Endodermal cell (in vitro differentiated cells): ENCODE results near the gene MRRF. TPM values are rescaled to one million over a fixed set of nuclear protein-coding genes. Genes with fewer than 3 reads are reported as not detected.

Experiments
- DNase-seq: peaks from one replicate; pipeline ENCODE4 v3.0.0-alpha.2; 2017
- H3K27ac ChIP-seq: 2 replicates; pipeline ENCODE4 v1.5.1; 2013; ENCODE audit warnings: mild to moderate bottlenecking, low read depth, low read length, moderate library complexity
- H3K27me3 ChIP-seq: 2 replicates; pipeline ENCODE4 v1.6.1; 2013; ENCODE audit warnings: mild to moderate bottlenecking, low read length, moderate library complexity; ENCODE audit not compliant: insufficient read depth, control insufficient read depth, poor library complexity, severe bottlenecking
- H3K36me3 ChIP-seq: 2 replicates; pipeline ENCODE4 v1.7.0; 2013; ENCODE audit warnings: mild to moderate bottlenecking, low read length, moderate library complexity; ENCODE audit not compliant: control insufficient read depth, insufficient read depth
- H3K4me1 ChIP-seq: one replicate; pipeline ENCODE4 v1.7.0; 2013; ENCODE audit warnings: low read length; ENCODE audit not compliant: control insufficient read depth, insufficient read depth
- H3K4me3 ChIP-seq: 2 replicates; pipeline ENCODE4 v1.5.1; 2013; ENCODE audit warnings: mild to moderate bottlenecking, low read length, moderate library complexity
- H3K9ac ChIP-seq: 2 replicates; pipeline ENCODE4 v1.6.1; 2013; ENCODE audit warnings: mild to moderate bottlenecking, low read length, moderate library complexity; ENCODE audit not compliant: poor library complexity, severe bottlenecking; ENCODE audit errors: extremely low read depth
- H3K9me3 ChIP-seq: 2 replicates; pipeline ENCODE4 v1.6.1; 2013; ENCODE audit warnings: mild to moderate bottlenecking, low read length, moderate library complexity; ENCODE audit not compliant: control insufficient read depth
- H3K27ac Mint-ChIP-seq: 2 replicates; pipeline ENCODE4 v1.8.0; 2020; ENCODE audit warnings: mixed read lengths
- H3K27me3 Mint-ChIP-seq: 2 replicates; pipeline ENCODE4 v1.8.0; 2021; ENCODE audit warnings: mild to moderate bottlenecking, mixed read lengths; ENCODE audit not compliant: insufficient read depth
- H3K36me3 Mint-ChIP-seq: 2 replicates; pipeline ENCODE4 v1.8.0; 2020; ENCODE audit warnings: low read depth, mixed read lengths
- H3K4me1 Mint-ChIP-seq: 2 replicates; pipeline ENCODE4 v1.8.0; 2020; ENCODE audit warnings: mixed read lengths
- H3K4me3 Mint-ChIP-seq: 2 replicates; pipeline ENCODE4 v1.8.0; 2020; ENCODE audit warnings: mild to moderate bottlenecking, moderate library complexity, mixed read lengths
- H3K9me3 Mint-ChIP-seq: 2 replicates; pipeline ENCODE4 v1.8.0; 2020; ENCODE audit warnings: mild to moderate bottlenecking, mixed read lengths
- CTCF ChIP-seq: fragments of 200-600 bp; sonication (generic); conservative IDR thresholded peaks from 2 replicates; pipeline ENCODE4 v1.5.0; 2021; ENCODE audit warnings: antibody characterized with exemption, mild to moderate bottlenecking
- WGBS, 2 experiments: methylation state at CpG; one replicate each; pipeline versions ENCODE4 v1.1.5 to v1.1.7; 2013; ENCODE audit warnings: missing lambda C conversion rate in 2 of 2, mixed read lengths in 1 of 2; ENCODE audit not compliant: insufficient coverage in 1 of 2, insufficient read length in 1 of 2; 5-methylcytosine and 5-hydroxymethylcytosine counted together
- total RNA-seq, 2 donors: library from RNA; stranded (reverse); fragmentation: NEBNext Ultra II Directional in 1 of 2; extraction: Animal tissue kit (Norgen Biotek cat#: 25700) in 1 of 2; gene quantifications; 2 replicates in 1 of 2; 3 replicates in 1 of 2; pipeline ENCODE4 v1.2.1, GENCODE V29; 2021

The MRRF gene
- total RNA-seq, 2 donors from 2014 or later: 25.8 to 27.6 TPM

DNA sequence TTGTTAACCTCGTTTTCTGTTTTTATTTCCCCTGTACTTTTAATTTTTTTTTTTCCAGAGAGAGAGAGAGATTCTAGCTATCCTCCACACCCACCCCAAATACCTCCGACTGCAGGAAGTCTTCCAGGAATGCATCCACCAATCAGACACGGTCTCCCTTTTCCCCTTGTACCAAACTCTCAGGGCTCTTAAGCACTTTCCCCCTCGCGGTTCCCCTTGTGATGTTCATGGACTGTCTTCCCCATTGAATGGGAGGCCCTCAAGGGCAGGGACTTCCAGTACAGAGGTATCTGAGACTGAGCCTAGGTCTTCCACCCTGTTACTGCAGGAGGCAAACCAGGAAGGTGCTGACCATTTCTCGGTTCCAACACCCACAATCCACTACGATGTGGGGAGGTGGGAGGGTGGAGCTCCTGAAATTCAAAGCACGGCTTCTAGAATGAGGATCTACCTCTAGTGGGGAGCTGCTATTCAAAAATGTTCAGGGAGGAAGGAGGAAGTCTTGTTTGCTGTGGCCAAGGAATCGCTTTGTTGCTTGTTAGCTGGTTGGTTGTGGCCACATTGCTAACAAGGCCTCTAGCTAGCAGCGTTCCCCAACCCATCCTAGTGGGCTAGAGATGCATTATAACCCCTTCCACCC is 68.6 kb downstream of the MRRF start:
- H3K4me1 ChIP-seq: peaks cover 15% of the 10 kb centered on the region
- no peaks in the 10 kb centered on the region for H3K27me3 Mint-ChIP-seq
- no peaks in the 10 kb centered on the region for H3K9me3 Mint-ChIP-seq
- no peaks in the 10 kb centered on the region for H3K36me3 Mint-ChIP-seq
- no peak overlapping the region for H3K27ac Mint-ChIP-seq
- H3K36me3 ChIP-seq: no peaks in the 10 kb centered on the region
- no peak overlapping the region for H3K27ac ChIP-seq
- H3K9me3 ChIP-seq: no peaks in the 10 kb centered on the region
- H3K4me3 ChIP-seq: no peak overlapping the region
- WGBS, 2 experiments: 65 to 82% methylated on average over 4 to 9 of the region's 10 CpGs
- H3K4me3 Mint-ChIP-seq: no peak overlapping the region
- H3K27me3 ChIP-seq: no peaks in the 10 kb centered on the region
- TF ChIP-seq CTCF: no peak
- no peak overlapping the region for H3K9ac ChIP-seq
- peaks cover 39% of the 10 kb centered on the region for H3K4me1 Mint-ChIP-seq
- DNase-seq: no peak

GRCh38 chr9:122334916-122335315 is 70.2 kb downstream of the MRRF start:
- no peaks in the 10 kb centered on the region for H3K9me3 ChIP-seq
- no peaks in the 10 kb centered on the region for H3K27me3 ChIP-seq
- DNase-seq: peak; percentile 38
- no peaks in the 10 kb centered on the region for H3K36me3 ChIP-seq
- WGBS, 2 experiments: 85 to 91% methylated on average over 4 of the region's 4 CpGs
- H3K4me1 ChIP-seq: peaks cover 9% of the 10 kb centered on the region
- no peak overlapping the region for H3K4me3 ChIP-seq
- Mint-ChIP-seq H3K4me3 (no peak overlapping the region), H3K36me3 (no peaks in the 10 kb centered on the region), H3K27me3 (peaks cover 10% of the 10 kb centered on the region), H3K9me3 (no peaks in the 10 kb centered on the region), H3K4me1 (peaks cover 26% of the 10 kb centered on the region), H3K27ac (no peak overlapping the region)
- TF ChIP-seq CTCF: no peak
- no peak overlapping the region for H3K27ac ChIP-seq
- no peak overlapping the region for H3K9ac ChIP-seq

DNA sequence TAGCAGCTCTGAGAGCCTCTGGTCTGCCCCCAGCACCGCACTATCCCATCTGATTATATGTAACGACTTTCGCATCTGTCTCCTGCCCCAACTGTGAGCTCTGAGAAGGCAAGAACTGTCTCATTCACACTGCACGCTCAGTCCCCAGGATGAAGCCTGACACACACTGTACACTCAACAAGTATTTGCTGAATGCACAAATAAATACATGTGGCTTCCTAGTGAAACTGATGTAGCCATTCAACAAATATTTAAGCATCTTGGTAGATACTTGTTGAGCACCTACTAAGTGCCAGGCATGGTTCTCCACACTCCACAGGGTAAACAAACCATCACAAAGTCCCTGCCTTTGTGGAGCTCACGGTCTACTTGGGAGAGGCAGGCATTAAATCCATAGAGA is 71.5 kb downstream of the MRRF start:
- H3K9me3 ChIP-seq: no peaks in the 10 kb centered on the region
- no peak for TF ChIP-seq CTCF
- Mint-ChIP-seq H3K27me3 (peaks cover 12% of the 10 kb centered on the region), H3K27ac (no peak overlapping the region), H3K9me3 (no peaks in the 10 kb centered on the region), H3K4me1 (peaks cover 21% of the 10 kb centered on the region), H3K36me3 (no peaks in the 10 kb centered on the region), H3K4me3 (no peak overlapping the region)
- H3K36me3 ChIP-seq: no peaks in the 10 kb centered on the region
- no peak overlapping the region for H3K4me3 ChIP-seq
- no peak overlapping the region for H3K27ac ChIP-seq
- H3K4me1 ChIP-seq: peaks cover 5% of the 10 kb centered on the region
- H3K9ac ChIP-seq: no peak overlapping the region
- WGBS, 2 experiments: 89 to 100% methylated on average over 4 to 5 of the region's 5 CpGs
- H3K27me3 ChIP-seq: no peaks in the 10 kb centered on the region
- no peak for DNase-seq
